ENCODE results near the gene TSPAN9.

TSPAN9 gene

DNA sequence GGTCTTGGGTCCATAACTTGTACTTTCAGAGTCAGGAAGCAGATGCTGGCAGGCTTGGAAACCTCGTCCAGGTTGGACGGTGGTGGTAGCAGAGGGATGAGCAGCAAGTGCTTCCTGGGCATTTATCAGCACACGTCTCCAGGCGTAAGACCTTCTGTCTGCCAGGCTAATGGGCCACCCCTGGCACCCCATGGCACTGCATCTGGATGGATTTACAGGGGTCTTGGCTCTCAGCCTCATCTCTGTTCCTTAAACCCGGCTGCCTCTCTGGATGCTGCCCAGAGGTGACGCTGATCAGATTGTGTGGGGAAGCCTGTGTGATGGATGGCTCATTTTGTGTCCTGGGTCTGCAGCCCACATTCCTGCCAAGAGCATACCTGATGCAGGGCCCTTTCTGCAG, 145.1 kb downstream of the TSPAN9 start:
- Histone ChIP-seq H3K27me3 (ENCODE audit: low read length) (no peaks in the 10 kb centered on the region), H3K9ac (ENCODE audit: low read length) (no peak overlapping the region), H3K9me2 (replicated peaks; ENCODE audit: insufficient read depth, low read length) (no peaks in the 10 kb centered on the region), H3K36me3 (ENCODE audit: low read length) (no peaks in the 10 kb centered on the region), H3K4me3 (ENCODE audit: insufficient read depth, low read length, poor library complexity, severe bottlenecking) (no peak overlapping the region), H3K4me2 (ENCODE audit: low read depth, low read length, poor library complexity, severe bottlenecking) (no peak overlapping the region), H2AFZ (ENCODE audit: low read depth, low read length, severe bottlenecking) (no peak overlapping the region), H3K9me3 (ENCODE audit: insufficient read depth, low read length) (no peaks in the 10 kb centered on the region), H3K27ac (ENCODE audit: low read depth, low read length) (no peak overlapping the region), H3F3A (ENCODE audit: insufficient read depth) (no peaks in the 10 kb centered on the region), H4K20me1 (ENCODE audit: low read depth, low read length) (no peaks in the 10 kb centered on the region), H3K79me2 (ENCODE audit: insufficient read depth, low read length) (no peaks in the 10 kb centered on the region)
- TF ChIP-seq, protein P1, sequence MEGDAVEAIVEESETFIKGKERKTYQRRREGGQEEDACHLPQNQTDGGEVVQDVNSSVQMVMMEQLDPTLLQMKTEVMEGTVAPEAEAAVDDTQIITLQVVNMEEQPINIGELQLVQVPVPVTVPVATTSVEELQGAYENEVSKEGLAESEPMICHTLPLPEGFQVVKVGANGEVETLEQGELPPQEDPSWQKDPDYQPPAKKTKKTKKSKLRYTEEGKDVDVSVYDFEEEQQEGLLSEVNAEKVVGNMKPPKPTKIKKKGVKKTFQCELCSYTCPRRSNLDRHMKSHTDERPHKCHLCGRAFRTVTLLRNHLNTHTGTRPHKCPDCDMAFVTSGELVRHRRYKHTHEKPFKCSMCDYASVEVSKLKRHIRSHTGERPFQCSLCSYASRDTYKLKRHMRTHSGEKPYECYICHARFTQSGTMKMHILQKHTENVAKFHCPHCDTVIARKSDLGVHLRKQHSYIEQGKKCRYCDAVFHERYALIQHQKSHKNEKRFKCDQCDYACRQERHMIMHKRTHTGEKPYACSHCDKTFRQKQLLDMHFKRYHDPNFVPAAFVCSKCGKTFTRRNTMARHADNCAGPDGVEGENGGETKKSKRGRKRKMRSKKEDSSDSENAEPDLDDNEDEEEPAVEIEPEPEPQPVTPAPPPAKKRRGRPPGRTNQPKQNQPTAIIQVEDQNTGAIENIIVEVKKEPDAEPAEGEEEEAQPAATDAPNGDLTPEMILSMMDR (IDR thresholded peaks at IDR 0.05; ENCODE audit: insufficient read depth, low read length, poor library complexity, severe bottlenecking) = no peak
- no peak for TF ChIP-seq EZH2phosphoT487 (conservative IDR thresholded peaks at IDR 0.05; ENCODE audit: low read length)

DNA sequence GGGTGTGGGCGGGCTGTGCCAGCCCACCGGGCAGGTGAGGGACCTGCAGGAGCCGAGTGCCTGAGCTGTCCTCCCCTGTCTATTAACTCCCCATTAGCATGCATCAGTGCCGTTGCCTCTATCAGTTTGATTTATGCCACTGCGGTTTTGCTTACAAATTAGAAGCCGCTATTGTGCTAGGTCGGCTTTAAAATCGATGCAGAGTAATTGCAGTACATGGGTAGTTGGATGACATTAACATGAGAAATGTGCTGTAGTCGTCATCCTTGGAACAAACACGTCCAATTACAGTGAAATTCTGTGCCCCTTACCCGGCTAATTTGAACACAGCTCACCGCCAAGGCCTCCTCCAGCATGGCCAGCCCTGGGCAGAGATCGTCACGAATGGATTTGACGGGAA, 145.8 kb downstream of the TSPAN9 start:
- no peaks in the 10 kb centered on the region for H3K36me3 ChIP-seq (ENCODE audit: low read length)
- H4K20me1 ChIP-seq (ENCODE audit: low read depth, low read length) = no peaks in the 10 kb centered on the region
- no peak overlapping the region for H2AFZ ChIP-seq (ENCODE audit: low read depth, low read length, severe bottlenecking)
- H3K79me2 ChIP-seq (ENCODE audit: insufficient read depth, low read length) = no peaks in the 10 kb centered on the region
- no peak overlapping the region for H3K9ac ChIP-seq (ENCODE audit: low read length)
- no peak overlapping the region for H3K4me2 ChIP-seq (ENCODE audit: low read depth, low read length, poor library complexity, severe bottlenecking)
- H3K27ac ChIP-seq (ENCODE audit: low read depth, low read length) = no peak overlapping the region
- H3K9me3 ChIP-seq (ENCODE audit: insufficient read depth, low read length) = no peaks in the 10 kb centered on the region
- no peaks in the 10 kb centered on the region for H3K27me3 ChIP-seq (ENCODE audit: low read length)
- no peak overlapping the region for H3K4me3 ChIP-seq (ENCODE audit: insufficient read depth, low read length, poor library complexity, severe bottlenecking)
- H3K9me2 ChIP-seq (replicated peaks; ENCODE audit: insufficient read depth, low read length) = no peaks in the 10 kb centered on the region
- no peak for TF ChIP-seq EZH2phosphoT487 (conservative IDR thresholded peaks at IDR 0.05; ENCODE audit: low read length)
- TF ChIP-seq, protein P1 (IDR thresholded peaks at IDR 0.05; ENCODE audit: insufficient read depth, low read length, poor library complexity, severe bottlenecking) = no peak
- no peaks in the 10 kb centered on the region for H3F3A ChIP-seq (ENCODE audit: insufficient read depth)

DNA sequence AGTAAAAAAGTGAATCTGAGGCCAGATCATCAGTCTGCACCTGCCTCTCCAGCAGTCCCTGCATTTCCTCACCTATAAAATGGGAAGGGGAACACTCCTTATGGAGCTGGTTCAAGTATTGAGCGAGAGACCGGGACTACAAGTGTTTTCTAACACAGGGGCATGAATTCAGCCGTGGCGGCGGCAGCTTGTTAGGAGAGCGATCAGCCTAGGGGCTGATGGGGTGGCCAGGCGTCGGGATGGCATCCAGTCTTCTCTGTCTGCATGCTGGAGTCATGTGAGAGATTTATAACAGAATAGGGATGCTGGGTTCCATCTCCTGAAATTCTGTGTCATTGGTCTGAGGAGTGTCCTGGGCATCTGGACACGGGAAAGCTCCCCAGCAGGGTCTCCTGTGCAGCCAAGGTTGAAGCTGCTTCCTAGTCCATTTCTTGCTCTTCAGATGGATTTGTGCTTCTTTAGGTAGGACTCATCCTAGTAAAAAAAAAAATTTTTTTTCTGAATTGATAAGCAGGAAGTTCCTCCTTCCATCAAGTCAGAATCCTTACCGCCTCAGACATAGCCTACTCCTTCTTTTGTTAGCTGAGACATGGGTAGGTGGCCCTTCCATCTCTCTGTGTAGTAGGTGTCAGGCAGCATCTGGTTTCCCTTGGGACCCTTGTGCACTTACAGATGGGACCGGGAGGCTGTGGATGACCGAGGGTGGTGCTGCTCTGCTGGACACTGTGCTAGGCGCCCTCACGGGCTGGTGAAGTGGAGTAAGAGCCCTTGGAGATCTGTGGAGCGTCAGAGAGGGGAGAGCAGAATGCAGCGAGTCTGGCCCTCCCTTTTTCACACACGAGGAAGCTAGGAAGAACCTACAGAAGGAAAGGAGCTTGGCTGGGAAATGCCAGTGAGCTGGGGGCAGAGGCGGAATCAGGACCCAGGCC, 146.7 kb downstream of the TSPAN9 start:
- Histone ChIP-seq H4K20me1 (ENCODE audit: low read depth, low read length) (no peaks in the 10 kb centered on the region), H3K9ac (ENCODE audit: low read length) (no peak overlapping the region), H3K4me2 (ENCODE audit: low read depth, low read length, poor library complexity, severe bottlenecking) (no peak overlapping the region)

More for the DNA sequence above, 146.7 kb downstream of the TSPAN9 start:
- H3K36me3 ChIP-seq (ENCODE audit: low read length) = no peaks in the 10 kb centered on the region
- H3K27me3 ChIP-seq (ENCODE audit: low read length) = no peaks in the 10 kb centered on the region
- H3K4me3 ChIP-seq (ENCODE audit: insufficient read depth, low read length, poor library complexity, severe bottlenecking) = no peak overlapping the region
- no peaks in the 10 kb centered on the region for H3K9me3 ChIP-seq (ENCODE audit: insufficient read depth, low read length)
- H3K27ac ChIP-seq (ENCODE audit: low read depth, low read length) = no peak overlapping the region
- no peaks in the 10 kb centered on the region for H3K9me2 ChIP-seq (replicated peaks; ENCODE audit: insufficient read depth, low read length)
- no peaks in the 10 kb centered on the region for H3F3A ChIP-seq (ENCODE audit: insufficient read depth)
- no peak for TF ChIP-seq EZH2phosphoT487 (conservative IDR thresholded peaks at IDR 0.05; ENCODE audit: low read length)
- TF ChIP-seq, protein P1 (IDR thresholded peaks at IDR 0.05; ENCODE audit: insufficient read depth, low read length, poor library complexity, severe bottlenecking) = no peak
- H3K79me2 ChIP-seq (ENCODE audit: insufficient read depth, low read length) = no peaks in the 10 kb centered on the region
- no peak overlapping the region for H2AFZ ChIP-seq (ENCODE audit: low read depth, low read length, severe bottlenecking)

All from SU-DHL-6 (cell line).